Right lobe of liver (tissue), 6 donors: ENCODE data around the gene CMTM7. TPM values are rescaled to one million over a fixed set of nuclear protein-coding genes. Genes with fewer than 3 reads are reported as not detected.
A peak's percentile ranks its signal among the peaks of the same experiment; 100 is the strongest.

Experiments used
- ATAC-seq, 4 donors: fragments of 200-7000 bp; cut with Tn5 transposase; one replicate each; pipeline ENCODE4 v1.9.1; 2020; ENCODE audit warnings: mild to moderate bottlenecking in 4 of 4, moderate library complexity in 4 of 4
- DNase-seq, 3 donors: peaks; one replicate each; pipeline ENCODE4 v3.0.0-alpha.2; 2020
- H3K27ac ChIP-seq, 3 donors: fragments of 200-600 bp; one replicate each; pipeline ENCODE4 v1.8.0; 2022
- H3K27me3 ChIP-seq, 2 donors: fragments of 200-600 bp; one replicate each; pipeline ENCODE4 v1.8.0; 2022
- H3K36me3 ChIP-seq, 4 donors: fragments of 200-600 bp; sonication (generic) in 1 of 4; one replicate each; pipeline versions ENCODE4 v1.5.1 to v1.8.0; 2017 to 2022; ENCODE audit warnings: control low read depth in 1 of 4
- H3K4me1 ChIP-seq, 4 donors: fragments of 200-600 bp; sonication (generic) in 1 of 4; one replicate each; pipeline versions ENCODE4 v1.5.1 to v1.8.0; 2017 to 2022; ENCODE audit warnings: control low read depth in 1 of 4
- H3K4me3 ChIP-seq, 3 donors: fragments of 200-600 bp; one replicate each; pipeline ENCODE4 v1.8.0; 2022
- H3K9me3 ChIP-seq, 4 donors: fragments of 200-600 bp; sonication (generic) in 1 of 4; one replicate each; pipeline versions ENCODE4 v1.5.1 to v1.8.0; 2017 to 2022; ENCODE audit warnings: control low read depth in 1 of 4
- CTCF ChIP-seq, 4 donors: fragments of 200-600 bp in 3 of 4; fragments of 450-650 bp in 1 of 4; IDR thresholded peaks; one replicate each; pipeline versions ENCODE4 v1.5.1 to v1.8.0; 2016 to 2022; ENCODE audit warnings: antibody characterized with exemption in 4 of 4, mild to moderate bottlenecking in 2 of 4
- POLR2A ChIP-seq: fragments of 450-650 bp; IDR thresholded peaks from one replicate; pipeline ENCODE4 v1.6.1; 2017; ENCODE audit warnings: antibody characterized with exemption, mild to moderate bottlenecking
- WGBS: methylation state at CpG from one replicate; pipeline ENCODE4 v1.1.6; 2018; ENCODE audit warnings: low coverage, low lambda C conversion rate; ENCODE audit not compliant: insufficient coverage; ENCODE audit errors: missing lambda C conversion rate; 5-methylcytosine and 5-hydroxymethylcytosine counted together
- intact Hi-C, 2 donors: fragments of 100-400 bp; cut with DNase I; formaldehyde crosslinking; loops; one replicate each; pipeline versions ENCODE4 v1.11.2 to v1.14.1; 2022
- total RNA-seq, 6 experiments: library from RNA; depleted of rRNA in 2 of 6; stranded (reverse); fragments of >200 nt in 2 of 6; fragmentation: NEBNext Ultra II Directional in 3 of 6; extraction: Animal tissue kit (Norgen Biotek cat#: 25700) in 3 of 6; gene quantifications; one replicate each; pipeline versions ENCODE4 v1.1.0 to v1.2.4, GENCODE V29; 2016 to 2023
- donor health status: DM: no; HTN: yes; CAD: no.
- donor health status: DM: no; HTN: no; CAD: no.
- donor health status: DM: no; HTN: no; CAD: no.
- donor health status: DM: no; HTN: yes; CAD: no.
- donor health status: DM: no; HTN: yes; CAD: no.

Gene CMTM7
- total RNA-seq, 6 experiments from 2014 or later = 2.7 to 9.8 (median 5.0) TPM

- TF ChIP-seq POLR2A (no peak), CTCF (IDR thresholded peaks at IDR 0.05) (no peak)
- Histone ChIP-seq H3K27me3 (no peaks in the 10 kb centered on the region), H3K27ac (peak overlapping the region; percentile 25 to 59 (median 48)), H3K4me1 (peaks cover 0 to 28% (median 3%) of the 10 kb centered on the region in 4 donors), H3K9me3 (no peaks in the 10 kb centered on the region), H3K4me3 (no peak overlapping the region), H3K36me3 (no peaks in the 10 kb centered on the region)
- intact Hi-C loops = no loop called here
- WGBS = 51% methylated on average over 5 of the region's 14 CpGs
- peak in 2 of 4 donors; percentile 4 to 13 for ATAC-seq
- no peak for DNase-seq
These were observed 28.7 kb downstream of the CMTM7 start for GRCh38 chr3:32420126-32421038.

GRCh38 chr3:32421185-32421584 lies 29.5 kb downstream of the CMTM7 start:
- no peak for ATAC-seq

GRCh38 chr3:32421991-32422859 lies 30.6 kb downstream of the CMTM7 start:
- no peak overlapping the region for H3K4me3 ChIP-seq
- ATAC-seq (peak; percentile 88 to 94 (median 88)), DNase-seq (peak; percentile 88 to 95 (median 93))
- H3K4me1 ChIP-seq = peaks cover 0 to 28% (median 3%) of the 10 kb centered on the region in 4 donors
- 12% methylated on average over 10 of the region's 10 CpGs for WGBS
- peak overlapping the region; percentile 0 to 59 (median 48) for H3K27ac ChIP-seq
- H3K36me3 ChIP-seq = no peaks in the 10 kb centered on the region
- intact Hi-C loops = no loop called here
- no peaks in the 10 kb centered on the region for H3K9me3 ChIP-seq
- H3K27me3 ChIP-seq = no peaks in the 10 kb centered on the region
- TF ChIP-seq CTCF (IDR thresholded peaks at IDR 0.05) (no peak), POLR2A (no peak)

More at GRCh38 chr3:32421185-32421584, 29.5 kb downstream of the CMTM7 start:
- no peaks in the 10 kb centered on the region for H3K36me3 ChIP-seq
- H3K9me3 ChIP-seq = no peaks in the 10 kb centered on the region
- no peak overlapping the region for H3K4me3 ChIP-seq
- intact Hi-C loops = no loop called here
- TF ChIP-seq POLR2A = no peak
- TF ChIP-seq CTCF (IDR thresholded peaks at IDR 0.05) = no peak
- H3K27ac ChIP-seq = peak overlapping the region; percentile 0 to 59 (median 48)
- H3K4me1 ChIP-seq = peaks cover 0 to 28% (median 3%) of the 10 kb centered on the region in 4 donors
- no peaks in the 10 kb centered on the region for H3K27me3 ChIP-seq
- DNase-seq = no peak
- WGBS = 84% methylated on average over 3 of the region's 3 CpGs

- H3K36me3 ChIP-seq = no peaks in the 10 kb centered on the region
- H3K9me3 ChIP-seq = no peaks in the 10 kb centered on the region
- H3K4me3 ChIP-seq = no peak overlapping the region
- TF ChIP-seq POLR2A = no peak
- no peak for TF ChIP-seq CTCF (IDR thresholded peaks at IDR 0.05)
- 65% methylated on average over 2 of the region's 2 CpGs for WGBS
- intact Hi-C loops = no loop called here
- peak overlapping the region in 1 of 3 donors; percentile 48 for H3K27ac ChIP-seq
- peak in 3 of 4 donors; percentile 9 to 33 (median 12) for ATAC-seq
- peaks cover 0 to 28% (median 3%) of the 10 kb centered on the region in 4 donors for H3K4me1 ChIP-seq
- no peaks in the 10 kb centered on the region for H3K27me3 ChIP-seq
- DNase-seq = no peak
These were observed 31.3 kb downstream of the CMTM7 start for GRCh38 chr3:32422943-32423342.
